Measurements from ENCODE around the gene LPCAT2.

Gene LPCAT2

DNA sequence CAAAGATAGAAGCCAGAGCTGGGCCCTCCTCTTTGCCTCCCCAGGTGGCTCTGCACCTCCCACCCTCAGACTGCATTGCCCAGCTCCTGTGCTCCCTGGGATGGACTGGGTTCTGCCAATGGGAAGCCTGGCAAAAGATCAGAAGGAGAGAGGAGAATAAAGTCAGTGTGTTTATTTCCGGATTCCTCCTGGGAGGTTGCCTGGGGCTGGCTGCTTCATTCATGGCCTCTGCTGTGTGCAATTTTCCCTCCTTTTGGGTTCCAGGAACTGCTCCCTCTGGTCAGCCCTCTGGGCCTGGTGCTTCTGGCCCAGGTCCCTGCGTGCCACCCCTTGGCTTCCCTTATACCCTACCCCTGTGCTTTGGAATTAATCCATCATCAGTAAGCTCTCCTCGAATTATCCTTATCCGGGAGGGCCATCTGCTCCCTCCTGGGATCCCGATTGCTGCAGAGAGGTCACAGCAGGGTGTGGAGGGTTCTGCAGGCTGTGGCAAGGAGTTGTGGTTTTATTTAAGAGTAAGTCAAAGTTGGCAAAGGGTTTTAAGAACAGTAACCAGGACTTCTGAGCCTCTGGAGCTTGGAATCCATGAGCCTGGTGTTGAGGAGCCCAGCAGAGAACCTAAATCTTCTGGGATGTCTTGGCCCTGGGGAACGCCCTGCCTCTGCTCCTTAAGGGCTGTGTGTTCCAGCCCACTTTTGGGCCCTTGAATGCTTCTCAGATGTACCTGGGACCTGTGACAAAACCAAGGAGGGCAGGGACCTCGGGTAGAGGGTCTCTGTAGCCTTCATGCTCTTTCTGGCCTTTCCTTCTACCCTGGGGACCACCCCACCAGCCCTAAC is 38.1 kb upstream of the LPCAT2 start:
- no peaks in the 10 kb centered on the region for H3K4me1 ChIP-seq (ENCODE audit: control insufficient read depth, insufficient read depth, low read length, poor library complexity, severe bottlenecking)
- no peaks in the 10 kb centered on the region for H3K9me3 ChIP-seq (ENCODE audit: control insufficient read depth, low read length)
- H3K27me3 ChIP-seq (replicated peaks; ENCODE audit: control insufficient read depth, insufficient read depth, low read length, poor library complexity, severe bottlenecking), result no peaks in the 10 kb centered on the region
- no peak overlapping the region for H3K4me3 ChIP-seq (ENCODE audit: insufficient read depth, low read depth, low read length, poor library complexity, severe bottlenecking)
- no peaks in the 10 kb centered on the region for H3K36me3 ChIP-seq (ENCODE audit: control insufficient read depth, insufficient read depth, low read length)
- DNase-seq, result no peak
- H3K27ac ChIP-seq (ENCODE audit: insufficient read depth, low read length, poor library complexity, severe bottlenecking), result no peak overlapping the region

- no peaks in the 10 kb centered on the region for H3K36me3 ChIP-seq (ENCODE audit: control insufficient read depth, insufficient read depth, low read length)
- H3K27me3 ChIP-seq (replicated peaks; ENCODE audit: control insufficient read depth, insufficient read depth, low read length, poor library complexity, severe bottlenecking), result no peaks in the 10 kb centered on the region
- no peak overlapping the region for H3K27ac ChIP-seq (ENCODE audit: insufficient read depth, low read length, poor library complexity, severe bottlenecking)
- no peaks in the 10 kb centered on the region for H3K4me1 ChIP-seq (ENCODE audit: control insufficient read depth, insufficient read depth, low read length, poor library complexity, severe bottlenecking)
- H3K9me3 ChIP-seq (ENCODE audit: control insufficient read depth, low read length), result no peaks in the 10 kb centered on the region
- no peak overlapping the region for H3K4me3 ChIP-seq (ENCODE audit: insufficient read depth, low read depth, low read length, poor library complexity, severe bottlenecking)
- DNase-seq, result no peak
Observed at GRCh38 chr16:55471448-55472097, 37.3 kb upstream of the LPCAT2 start.

DNA sequence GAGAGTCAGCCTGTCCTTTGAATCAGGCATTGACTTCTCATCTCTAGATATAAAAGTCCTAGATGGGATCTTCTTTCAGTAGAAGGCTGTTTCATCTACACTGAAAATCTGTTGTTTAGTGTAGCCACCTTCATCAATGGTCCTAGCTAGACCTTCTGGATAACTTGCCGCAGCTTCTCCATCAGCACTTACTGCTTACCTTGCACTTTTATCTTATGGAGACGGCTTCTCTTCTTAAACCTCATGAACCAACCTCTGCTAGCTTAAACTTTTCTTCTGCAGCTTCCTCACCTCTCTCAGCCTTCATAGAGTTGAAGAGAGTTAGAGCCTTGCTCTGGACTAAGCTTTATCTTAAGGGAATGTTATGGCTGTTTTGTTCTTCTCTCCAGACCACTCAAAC is 35.3 kb upstream of the LPCAT2 start:
- Histone ChIP-seq H3K36me3 (ENCODE audit: control insufficient read depth, insufficient read depth, low read length) (no peaks in the 10 kb centered on the region), H3K9me3 (ENCODE audit: control insufficient read depth, low read length) (no peaks in the 10 kb centered on the region), H3K4me1 (ENCODE audit: control insufficient read depth, insufficient read depth, low read length, poor library complexity, severe bottlenecking) (no peaks in the 10 kb centered on the region), H3K27me3 (replicated peaks; ENCODE audit: control insufficient read depth, insufficient read depth, low read length, poor library complexity, severe bottlenecking) (peaks cover 3% of the 10 kb centered on the region), H3K27ac (ENCODE audit: insufficient read depth, low read length, poor library complexity, severe bottlenecking) (no peak overlapping the region), H3K4me3 (ENCODE audit: insufficient read depth, low read depth, low read length, poor library complexity, severe bottlenecking) (no peak overlapping the region)
- no peak for DNase-seq

DNA sequence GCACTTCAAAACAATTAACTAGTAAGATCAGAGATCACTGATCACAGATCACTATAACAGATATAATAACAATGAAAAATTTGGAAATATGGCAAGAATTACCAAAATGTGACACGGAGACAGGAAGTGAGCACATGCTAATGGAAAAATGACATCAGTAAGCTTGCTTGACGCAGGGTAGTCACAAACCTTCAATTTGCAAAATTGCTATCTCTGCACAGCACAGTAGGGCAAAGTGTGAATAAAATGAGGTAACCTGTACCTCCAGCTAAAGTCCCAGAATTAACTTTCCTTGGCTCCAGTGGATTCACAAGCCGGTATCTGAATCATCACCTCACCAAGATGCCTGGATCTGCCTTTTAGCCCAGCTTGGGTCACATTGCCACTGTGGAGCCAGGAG is 34.1 kb upstream of the LPCAT2 start:
- H3K4me3 ChIP-seq (ENCODE audit: insufficient read depth, low read depth, low read length, poor library complexity, severe bottlenecking), result no peak overlapping the region
- DNase-seq, result no peak
- no peaks in the 10 kb centered on the region for H3K4me1 ChIP-seq (ENCODE audit: control insufficient read depth, insufficient read depth, low read length, poor library complexity, severe bottlenecking)
- no peaks in the 10 kb centered on the region for H3K36me3 ChIP-seq (ENCODE audit: control insufficient read depth, insufficient read depth, low read length)
- H3K27me3 ChIP-seq (replicated peaks; ENCODE audit: control insufficient read depth, insufficient read depth, low read length, poor library complexity, severe bottlenecking), result peaks cover 3% of the 10 kb centered on the region
- no peak overlapping the region for H3K27ac ChIP-seq (ENCODE audit: insufficient read depth, low read length, poor library complexity, severe bottlenecking)
- H3K9me3 ChIP-seq (ENCODE audit: control insufficient read depth, low read length), result no peaks in the 10 kb centered on the region

- H3K27me3 ChIP-seq (replicated peaks; ENCODE audit: control insufficient read depth, insufficient read depth, low read length, poor library complexity, severe bottlenecking), result peaks cover 3% of the 10 kb centered on the region
- H3K4me3 ChIP-seq (ENCODE audit: insufficient read depth, low read depth, low read length, poor library complexity, severe bottlenecking), result no peak overlapping the region
- no peak overlapping the region for H3K27ac ChIP-seq (ENCODE audit: insufficient read depth, low read length, poor library complexity, severe bottlenecking)
- DNase-seq, result no peak
- H3K9me3 ChIP-seq (ENCODE audit: control insufficient read depth, low read length), result no peaks in the 10 kb centered on the region
- H3K4me1 ChIP-seq (ENCODE audit: control insufficient read depth, insufficient read depth, low read length, poor library complexity, severe bottlenecking), result no peaks in the 10 kb centered on the region
- H3K36me3 ChIP-seq (ENCODE audit: control insufficient read depth, insufficient read depth, low read length), result no peaks in the 10 kb centered on the region
Observed at GRCh38 chr16:55475919-55476318, 33.0 kb upstream of the LPCAT2 start.

DNA sequence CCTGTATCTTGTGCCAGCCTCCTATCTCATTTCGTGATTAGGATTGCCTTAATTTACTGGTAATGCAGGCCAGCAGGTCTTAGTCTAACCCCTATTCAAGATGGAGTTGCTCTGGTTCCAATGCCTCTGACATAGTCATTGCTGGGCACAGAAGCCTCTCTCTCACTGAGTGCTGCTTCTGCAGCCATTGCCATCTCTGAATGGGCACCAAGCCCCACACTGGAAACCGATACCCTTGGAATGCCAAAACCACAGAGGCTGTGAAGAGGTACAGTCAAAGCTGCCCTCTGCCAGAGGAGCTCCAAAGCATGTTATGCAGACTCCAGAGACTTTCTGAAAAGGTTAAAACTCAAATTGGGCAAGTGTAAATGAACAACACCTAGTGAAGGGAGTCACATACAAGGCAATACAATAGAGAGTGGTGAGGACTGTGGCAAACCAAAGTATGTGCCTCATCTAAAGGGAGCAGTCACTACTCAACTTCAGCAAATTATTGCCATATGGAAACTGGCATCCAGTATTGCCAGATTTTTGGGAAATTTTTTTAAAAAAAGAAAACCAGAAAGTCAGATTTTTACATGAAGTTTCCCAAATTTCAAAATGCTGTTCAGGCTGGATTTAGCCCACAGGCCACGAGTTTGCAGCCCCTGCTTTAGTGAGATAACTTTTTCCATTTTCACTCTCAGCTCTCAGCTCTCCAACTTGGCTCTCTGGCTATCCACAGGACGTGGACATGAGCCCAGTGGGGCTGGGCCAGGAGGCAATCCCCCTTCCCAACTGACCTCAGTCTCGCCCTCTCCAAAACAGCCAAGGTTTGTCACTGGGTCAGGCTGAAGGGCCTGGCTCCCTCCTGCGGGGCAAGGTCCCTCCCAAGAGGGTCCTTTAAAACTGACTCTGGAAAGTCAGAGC is 32.0 kb upstream of the LPCAT2 start:
- no peak overlapping the region for H3K4me3 ChIP-seq (ENCODE audit: insufficient read depth, low read depth, low read length, poor library complexity, severe bottlenecking)
- H3K9me3 ChIP-seq (ENCODE audit: control insufficient read depth, low read length), result no peaks in the 10 kb centered on the region
- DNase-seq, result no peak
- peaks cover 3% of the 10 kb centered on the region for H3K27me3 ChIP-seq (replicated peaks; ENCODE audit: control insufficient read depth, insufficient read depth, low read length, poor library complexity, severe bottlenecking)
- no peaks in the 10 kb centered on the region for H3K36me3 ChIP-seq (ENCODE audit: control insufficient read depth, insufficient read depth, low read length)
- H3K27ac ChIP-seq (ENCODE audit: insufficient read depth, low read length, poor library complexity, severe bottlenecking), result no peak overlapping the region
- H3K4me1 ChIP-seq (ENCODE audit: control insufficient read depth, insufficient read depth, low read length, poor library complexity, severe bottlenecking), result no peaks in the 10 kb centered on the region

DNA sequence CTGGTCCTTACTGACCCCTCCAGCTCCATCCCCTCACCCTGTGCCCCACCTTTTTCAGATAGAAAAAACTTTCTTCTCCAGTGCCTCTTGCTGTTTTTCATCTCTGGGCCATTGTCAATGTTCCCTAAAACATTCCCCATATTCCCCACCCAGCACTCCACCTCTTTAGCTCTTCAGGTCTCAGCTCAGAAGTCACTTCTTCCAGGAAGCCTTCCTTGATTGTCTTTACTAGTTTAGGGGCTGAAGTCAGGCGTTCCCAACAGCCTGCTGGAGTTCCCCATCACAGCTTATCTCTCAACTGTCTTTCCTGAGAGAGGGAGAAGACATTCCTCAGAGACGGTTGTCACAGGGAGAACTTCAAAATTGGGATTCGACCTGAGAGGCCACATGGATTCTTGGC is 31.1 kb upstream of the LPCAT2 start:
- DNase-seq, result no peak
- Histone ChIP-seq H3K9me3 (ENCODE audit: control insufficient read depth, low read length) (no peaks in the 10 kb centered on the region), H3K4me3 (ENCODE audit: insufficient read depth, low read depth, low read length, poor library complexity, severe bottlenecking) (no peak overlapping the region), H3K36me3 (ENCODE audit: control insufficient read depth, insufficient read depth, low read length) (no peaks in the 10 kb centered on the region), H3K4me1 (ENCODE audit: control insufficient read depth, insufficient read depth, low read length, poor library complexity, severe bottlenecking) (no peaks in the 10 kb centered on the region), H3K27me3 (replicated peaks; ENCODE audit: control insufficient read depth, insufficient read depth, low read length, poor library complexity, severe bottlenecking) (peaks cover 3% of the 10 kb centered on the region), H3K27ac (ENCODE audit: insufficient read depth, low read length, poor library complexity, severe bottlenecking) (no peak overlapping the region)

DNA sequence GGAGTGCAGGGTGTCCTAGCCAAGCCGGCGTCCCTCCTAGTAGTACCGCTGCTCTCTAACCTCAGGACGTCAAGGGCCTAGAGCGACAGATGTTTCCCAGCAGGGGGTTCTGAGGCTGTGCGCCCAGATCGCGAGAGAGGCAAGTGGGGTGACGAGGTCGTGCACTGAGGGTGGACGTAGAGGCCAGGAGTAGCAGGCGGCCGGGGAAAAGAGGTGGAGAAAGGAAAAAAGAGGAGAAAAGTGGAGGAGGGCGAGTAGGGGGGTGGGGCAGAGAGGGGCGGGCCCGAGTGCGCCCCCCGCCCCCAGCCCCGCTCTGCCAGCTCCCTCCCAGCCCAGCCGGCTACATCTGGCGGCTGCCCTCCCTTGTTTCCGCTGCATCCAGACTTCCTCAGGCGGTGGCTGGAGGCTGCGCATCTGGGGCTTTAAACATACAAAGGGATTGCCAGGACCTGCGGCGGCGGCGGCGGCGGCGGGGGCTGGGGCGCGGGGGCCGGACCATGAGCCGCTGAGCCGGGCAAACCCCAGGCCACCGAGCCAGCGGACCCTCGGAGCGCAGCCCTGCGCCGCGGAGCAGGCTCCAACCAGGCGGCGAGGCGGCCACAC is 29.9 kb upstream of the LPCAT2 start, which contains the start of gene MMP2:
Gene MMP2, plus strand, starts transcription at position 372 of the 603 bp plus-strand sequence. CDS start 282 bp downstream, outside the sequence.
- Histone ChIP-seq H3K9me3 (ENCODE audit: control insufficient read depth, low read length) (no peaks in the 10 kb centered on the region), H3K4me1 (ENCODE audit: control insufficient read depth, insufficient read depth, low read length, poor library complexity, severe bottlenecking) (no peaks in the 10 kb centered on the region), H3K4me3 (ENCODE audit: insufficient read depth, low read depth, low read length, poor library complexity, severe bottlenecking) (no peak within 1 kb of the TSS), H3K36me3 (ENCODE audit: control insufficient read depth, insufficient read depth, low read length) (no peaks in the 10 kb centered on the region), H3K27ac (ENCODE audit: insufficient read depth, low read length, poor library complexity, severe bottlenecking) (no peak within 1 kb of the TSS), H3K27me3 (replicated peaks; ENCODE audit: control insufficient read depth, insufficient read depth, low read length, poor library complexity, severe bottlenecking) (peaks cover 3% of the 10 kb centered on the region)
- no peak for DNase-seq

- no peak for DNase-seq
- peaks cover 3% of the 10 kb centered on the region for H3K27me3 ChIP-seq (replicated peaks; ENCODE audit: control insufficient read depth, insufficient read depth, low read length, poor library complexity, severe bottlenecking)
- no peaks in the 10 kb centered on the region for H3K9me3 ChIP-seq (ENCODE audit: control insufficient read depth, low read length)
- H3K27ac ChIP-seq (ENCODE audit: insufficient read depth, low read length, poor library complexity, severe bottlenecking), result no peak overlapping the region
- H3K36me3 ChIP-seq (ENCODE audit: control insufficient read depth, insufficient read depth, low read length), result no peaks in the 10 kb centered on the region
- no peak overlapping the region for H3K4me3 ChIP-seq (ENCODE audit: insufficient read depth, low read depth, low read length, poor library complexity, severe bottlenecking)
- no peaks in the 10 kb centered on the region for H3K4me1 ChIP-seq (ENCODE audit: control insufficient read depth, insufficient read depth, low read length, poor library complexity, severe bottlenecking)
Observed at GRCh38 chr16:55479430-55480140, 29.3 kb upstream of the LPCAT2 start.

Measured in effector memory CD4-positive, alpha-beta T cell (primary cell).